T-cell (primary cell): Measurements from ENCODE around the gene CMBL. TPM values are rescaled to one million over a fixed set of nuclear protein-coding genes. Genes with fewer than 3 reads are reported as not detected.
A peak's percentile ranks its signal among the peaks of the same experiment; 100 is the strongest.
"Not testable (repeated sequence)": the region's sequence is repeated elsewhere in the genome, so short reads cannot be mapped to it uniquely, and the experiment has no call there.

Experiments used
- ATAC-seq, 4 experiments: fragments of 200-7000 bp in 3 of 4; fragments of 150-1000 bp in 1 of 4; cut with Tn5 transposase; replicated peaks in 1 of 4; 1 replicate in 3 of 4; 2 replicates in 1 of 4; pipeline ENCODE4 v1.10.0; 2021; ENCODE audit warnings: moderate library complexity in 3 of 4, mild to moderate bottlenecking in 2 of 4, moderate number of reproducible peaks in 1 of 4
- CTCF ChIA-PET, 2 donors: fragments of 300-600 bp; sonication (Branson Sonifier 250); formaldehyde crosslinking; loops; one replicate each; lab custom pipeline; 2022; ENCODE audit warnings: antibody characterized with exemption in 2 of 2; lab: Charles Lee
- POLR2A ChIA-PET, 2 donors: fragments of 300-600 bp; sonication (Branson Sonifier 250); formaldehyde crosslinking; loops; one replicate each; lab custom pipeline; 2022; ENCODE audit warnings: antibody characterized with exemption in 2 of 2; lab: Charles Lee
- DNase-seq, 35 experiments: peaks; one replicate each; pipeline versions ENCODE4 v3.0.0 to v3.0.0-alpha.2; 2013 to 2023
- H3K27ac ChIP-seq: one replicate; pipeline ENCODE4 v1.5.1; 2013; ENCODE audit warnings: low read length
- H3K27me3 ChIP-seq, 2 experiments: replicated peaks in 1 of 2; 1 replicate in 1 of 2; 2 replicates in 1 of 2; pipeline versions ENCODE4 v1.6.1 to v1.7.0; 2013; ENCODE audit warnings: low read length in 1 of 2, mixed read lengths in 1 of 2; ENCODE audit not compliant: control insufficient read depth in 2 of 2, insufficient read depth in 2 of 2; ENCODE audit errors: extremely low read depth in 1 of 2
- H3K36me3 ChIP-seq, 2 donors: 1 replicate in 1 of 2; 2 replicates in 1 of 2; pipeline versions ENCODE4 v1.6.1 to v1.7.0; 2013; ENCODE audit warnings: low read length in 1 of 2; ENCODE audit not compliant: control insufficient read depth in 2 of 2, insufficient read depth in 1 of 2; ENCODE audit errors: extremely low read depth in 1 of 2
- H3K4me1 ChIP-seq, 2 experiments: 1 replicate in 1 of 2; 2 replicates in 1 of 2; pipeline versions ENCODE4 v1.6.1 to v1.7.0; 2013; ENCODE audit warnings: low read length in 2 of 2, mixed read lengths in 1 of 2; ENCODE audit not compliant: insufficient read depth in 2 of 2, control insufficient read depth in 1 of 2; ENCODE audit errors: extremely low read depth in 1 of 2
- H3K4me3 ChIP-seq, 2 donors: 1 replicate in 1 of 2; 2 replicates in 1 of 2; pipeline versions ENCODE4 v1.5.1 to v1.7.0; 2013; ENCODE audit warnings: mild to moderate bottlenecking in 2 of 2, low read length in 1 of 2, moderate library complexity in 1 of 2; ENCODE audit not compliant: control insufficient read depth in 1 of 2; ENCODE audit errors: extremely low read depth in 1 of 2
- H3K9me3 ChIP-seq: 2 replicates; pipeline ENCODE4 v1.7.0; 2013
- H3K27ac Mint-ChIP-seq, 2 donors: one replicate each; pipeline ENCODE4 v1.8.0; 2020 to 2021; ENCODE audit warnings: mild to moderate bottlenecking in 2 of 2, mixed read lengths in 2 of 2
- H3K27me3 Mint-ChIP-seq, 2 donors: one replicate each; pipeline ENCODE4 v1.8.0; 2021 to 2022; ENCODE audit warnings: mixed read lengths in 2 of 2
- H3K36me3 Mint-ChIP-seq: one replicate; pipeline ENCODE4 v1.8.0; 2021; ENCODE audit warnings: mixed read lengths
- H3K4me1 Mint-ChIP-seq, 3 donors: one replicate each; pipeline ENCODE4 v1.8.0; 2020 to 2022; ENCODE audit warnings: mixed read lengths in 3 of 3, mild to moderate bottlenecking in 1 of 3
- H3K4me3 Mint-ChIP-seq, 3 donors: one replicate each; pipeline ENCODE4 v1.8.0; 2020 to 2022; ENCODE audit warnings: mild to moderate bottlenecking in 3 of 3, mixed read lengths in 3 of 3, moderate library complexity in 3 of 3
- H3K9me3 Mint-ChIP-seq, 3 donors: one replicate each; pipeline ENCODE4 v1.8.0; 2020 to 2022; ENCODE audit warnings: mixed read lengths in 3 of 3
- WGBS: methylation state at CpG from one replicate; pipeline ENCODE4 v1.1.5; 2013; ENCODE audit warnings: missing lambda C conversion rate; ENCODE audit not compliant: insufficient coverage; 5-methylcytosine and 5-hydroxymethylcytosine counted together
- total RNA-seq, 35 experiments: library from RNA in 6 of 35; stranded (reverse) in 6 of 35; fragments of 120-200 nt in 1 of 35; gene quantifications; one replicate each; pipeline versions ENCODE4 v1.2.1 to v1.2.4 and lab custom pipeline; 2013 to 2026

Gene CMBL
- total RNA-seq, 5 donors from 2014 or later (not counting 1 experiment from before 2014, with no cell fraction given): 0.19 to 1.2 (median 0.80) TPM

GRCh38 chr5:10311595-10312425 is 4.1 kb upstream of the CMBL start:
- ChIA-PET POLR2A (no interaction called here), CTCF (interaction anchor here in 1 of 2 donors (0.7 kb wide), 1 partner anchor 359 kb away, joined by 4 read pairs; no protein-coding TSS in a partner anchor)
- ATAC-seq: no peak
- Mint-ChIP-seq H3K27ac (no peak overlapping the region), H3K27me3 (peaks cover 19 to 22% of the 10 kb centered on the region in 2 donors), H3K4me1 (peaks cover 4 to 8% (median 5%) of the 10 kb centered on the region in 3 donors), H3K4me3 (no peak overlapping the region), H3K9me3 (no peaks in the 10 kb centered on the region), H3K36me3 (peaks cover 3% of the 10 kb centered on the region)
- Histone ChIP-seq H3K4me3 (no peak overlapping the region), H3K36me3 (no peaks in the 10 kb centered on the region), H3K27ac (no peak overlapping the region), H3K4me1 (peaks cover 0 to 6% of the 10 kb centered on the region in 2 experiments), H3K9me3 (no peaks in the 10 kb centered on the region), H3K27me3 (peaks cover 0 to 23% of the 10 kb centered on the region in 2 experiments)
- no peak for DNase-seq
- WGBS: 91% methylated on average over 8 of the region's 10 CpGs

- H3K4me1 ChIP-seq, H3K4me3 Mint-ChIP-seq, DNase-seq, H3K9me3 ChIP-seq, H3K4me1 Mint-ChIP-seq, POLR2A ChIA-PET, H3K4me3 ChIP-seq, H3K36me3 ChIP-seq, H3K9me3 Mint-ChIP-seq, ATAC-seq, H3K36me3 Mint-ChIP-seq, H3K27ac ChIP-seq, H3K27ac Mint-ChIP-seq: not testable (repeated sequence)
- H3K27me3 ChIP-seq: peaks cover 0 to 28% of the 10 kb centered on the region in 2 experiments
- 20% methylated on average over 1 of the region's 8 CpGs for WGBS
- H3K27me3 Mint-ChIP-seq: peaks cover 21 to 30% of the 10 kb centered on the region in 2 donors
- CTCF ChIA-PET: interaction anchor here in 1 of 2 donors (0.7 kb wide), 1 partner anchor 360 kb away, joined by 4 read pairs; no protein-coding TSS in a partner anchor
Measured at GRCh38 chr5:10310835-10311570, 3.3 kb upstream of the CMBL start.

- H3K27ac ChIP-seq: no peak overlapping the region
- WGBS: 78% methylated on average over 5 of the region's 8 CpGs
- POLR2A ChIA-PET: interaction anchor here in 1 of 2 donors (0.7 kb wide), 1 partner anchor 93 kb away, joined by 4 read pairs; no protein-coding TSS in a partner anchor
Measured at GRCh38 chr5:10310066-10310779, 2.5 kb upstream of the CMBL start.

GRCh38 chr5:10308844-10309243 is 1.1 kb upstream of the CMBL start:
- Mint-ChIP-seq H3K36me3 (peaks cover 3% of the 10 kb centered on the region), H3K4me1 (peaks cover 4 to 10% (median 5%) of the 10 kb centered on the region in 3 donors), H3K4me3 (peak overlapping the region in 2 of 3 donors; percentile 31 to 57), H3K27me3 (peaks cover 24 to 32% of the 10 kb centered on the region in 2 donors), H3K27ac (no peak overlapping the region), H3K9me3 (no peaks in the 10 kb centered on the region)
- POLR2A ChIA-PET: interaction anchor here in 1 of 2 donors (0.6 kb wide), 1 partner anchor 44 kb away, joined by 4 read pairs; the partner anchor contains the start of gene MARCHF6
- Histone ChIP-seq H3K27ac (no peak overlapping the region), H3K4me1 (peaks cover 0 to 6% of the 10 kb centered on the region in 2 experiments), H3K4me3 (no peak overlapping the region), H3K36me3 (no peaks in the 10 kb centered on the region), H3K27me3 (peaks cover 0 to 28% of the 10 kb centered on the region in 2 experiments), H3K9me3 (no peaks in the 10 kb centered on the region)
- WGBS: no CpG with 5 or more reads among the region's 6 CpGs
- CTCF ChIA-PET: interaction anchor here in 1 of 2 donors (0.6 kb wide), 1 partner anchor 44 kb away, joined by 6 read pairs; no protein-coding TSS in a partner anchor
- DNase-seq (no peak), ATAC-seq (no peak)

More at GRCh38 chr5:10310066-10310779, 2.5 kb upstream of the CMBL start:
- Histone ChIP-seq H3K9me3 (no peaks in the 10 kb centered on the region), H3K36me3 (no peaks in the 10 kb centered on the region), H3K4me3 (no peak overlapping the region), H3K27me3 (peaks cover 0 to 28% of the 10 kb centered on the region in 2 experiments), H3K4me1 (peaks cover 0 to 6% of the 10 kb centered on the region in 2 experiments)
- H3K4me3 Mint-ChIP-seq: no peak overlapping the region
- peaks cover 21 to 32% of the 10 kb centered on the region in 2 donors for H3K27me3 Mint-ChIP-seq
- H3K4me1 Mint-ChIP-seq: peaks cover 4 to 10% (median 5%) of the 10 kb centered on the region in 3 donors
- no peak overlapping the region for H3K27ac Mint-ChIP-seq
- H3K9me3 Mint-ChIP-seq: no peaks in the 10 kb centered on the region
- ATAC-seq (no peak), DNase-seq (no peak)
- H3K36me3 Mint-ChIP-seq: peaks cover 3% of the 10 kb centered on the region
- CTCF ChIA-PET: no interaction called here

- ChIA-PET POLR2A (no interaction called here), CTCF (interaction anchor here in 1 of 2 donors (0.6 kb wide), 1 partner anchor 321 kb away, joined by 3 read pairs; no protein-coding TSS in a partner anchor)
- Mint-ChIP-seq H3K9me3 (no peaks in the 10 kb centered on the region), H3K27me3 (peaks cover 23 to 32% of the 10 kb centered on the region in 2 donors), H3K4me1 (peaks cover 4 to 10% (median 5%) of the 10 kb centered on the region in 3 donors), H3K36me3 (peaks cover 3% of the 10 kb centered on the region), H3K4me3 (peak overlapping the region; percentile 74 to 93 (median 81)), H3K27ac (no peak overlapping the region)
- no peak for ATAC-seq
- Histone ChIP-seq H3K27me3 (peaks cover 0 to 28% of the 10 kb centered on the region in 2 experiments), H3K9me3 (no peaks in the 10 kb centered on the region), H3K4me3 (peak overlapping the region in 1 of 2 donors; percentile 62), H3K36me3 (no peaks in the 10 kb centered on the region), H3K27ac (no peak overlapping the region), H3K4me1 (peaks cover 0 to 6% of the 10 kb centered on the region in 2 experiments)
- DNase-seq: no peak
- WGBS: 94% methylated on average over 2 of the region's 8 CpGs
Measured at GRCh38 chr5:10306806-10307205, 896 bp downstream of the CMBL start.
